GM23338 (cell line): ENCODE results near the gene GPR139. TPM values are rescaled to one million over a fixed set of nuclear protein-coding genes. Genes with fewer than 3 reads are reported as not detected.

Experiments used
- ATAC-seq: fragments of 200-7000 bp; cut with Tn5 transposase; 3 replicates; pipeline ENCODE4 v1.9.1; 2020
- DNase-seq: peaks from one replicate; pipeline ENCODE4 v3.0.0-alpha.2; 2015; ENCODE audit warnings: low spot score
- H2AFZ ChIP-seq: fragments of 200-600 bp; sonication (generic); 2 replicates; pipeline ENCODE4 v1.8.0; 2016; ENCODE audit warnings: antibody characterized with exemption, mild to moderate bottlenecking, moderate library complexity
- H3F3A ChIP-seq: fragments of 200-600 bp; sonication (generic); replicated peaks from 2 replicates; pipeline ENCODE4 v1.8.0; 2017; ENCODE audit warnings: antibody characterized with exemption, mixed run types, low read depth
- H3K27ac ChIP-seq: fragments of 200-600 bp; sonication (generic); 2 replicates; pipeline ENCODE4 v1.6.1; 2016; ENCODE audit warnings: low read depth
- H3K27me3 ChIP-seq: fragments of 200-600 bp; sonication (generic); 2 replicates; pipeline ENCODE4 v1.8.0; 2016; ENCODE audit warnings: mild to moderate bottlenecking, mixed run types, moderate library complexity; ENCODE audit not compliant: insufficient read depth
- H3K36me3 ChIP-seq: fragments of 200-600 bp; sonication (generic); 2 replicates; pipeline ENCODE4 v1.8.0; 2016; ENCODE audit warnings: mild to moderate bottlenecking; ENCODE audit not compliant: insufficient read depth
- H3K4me1 ChIP-seq: fragments of 200-600 bp; sonication (generic); 2 replicates; pipeline ENCODE4 v1.8.0; 2016; ENCODE audit warnings: mild to moderate bottlenecking, moderate library complexity; ENCODE audit not compliant: insufficient read depth
- H3K4me2 ChIP-seq: fragments of 200-600 bp; sonication (generic); 2 replicates; pipeline ENCODE4 v1.7.1; 2017; ENCODE audit warnings: mixed run types
- H3K4me3 ChIP-seq: fragments of 200-600 bp; sonication (generic); 2 replicates; pipeline ENCODE4 v1.6.1; 2016; ENCODE audit warnings: mixed run types
- H3K79me2 ChIP-seq: fragments of 200-600 bp; sonication (generic); replicated peaks from 2 replicates; pipeline ENCODE4 v1.8.0; 2017; ENCODE audit warnings: mild to moderate bottlenecking; ENCODE audit not compliant: insufficient read depth
- H3K9me2 ChIP-seq: fragments of 200-600 bp; sonication (generic); 2 replicates; pipeline ENCODE4 v1.8.0; 2017; ENCODE audit not compliant: insufficient read depth
- H4K20me1 ChIP-seq: fragments of 200-600 bp; sonication (generic); replicated peaks from 2 replicates; pipeline ENCODE4 v1.8.0; 2017; ENCODE audit warnings: mild to moderate bottlenecking; ENCODE audit not compliant: insufficient read depth
- H3K27ac Mint-ChIP-seq: 2 replicates; pipeline ENCODE4 v1.8.0; 2020; ENCODE audit warnings: inconsistent platforms, mild to moderate bottlenecking, moderate library complexity, mixed read lengths
- H3K27me3 Mint-ChIP-seq: 3 replicates; pipeline ENCODE4 v1.8.0; 2022; ENCODE audit warnings: low read depth, mild to moderate bottlenecking, moderate library complexity, mixed read lengths, inconsistent platforms; ENCODE audit not compliant: insufficient read depth, poor library complexity
- H3K36me3 Mint-ChIP-seq: 3 replicates; pipeline ENCODE4 v1.8.0; 2021; ENCODE audit warnings: low read depth, mild to moderate bottlenecking, inconsistent platforms, moderate library complexity, mixed read lengths
- H3K4me1 Mint-ChIP-seq: 3 replicates; pipeline ENCODE4 v1.8.0; 2020; ENCODE audit warnings: mild to moderate bottlenecking, inconsistent platforms, mixed read lengths
- H3K4me3 Mint-ChIP-seq: 3 replicates; pipeline ENCODE4 v1.8.0; 2021; ENCODE audit warnings: moderate library complexity, mild to moderate bottlenecking, inconsistent platforms, mixed read lengths
- H3K9me3 Mint-ChIP-seq: 3 replicates; pipeline ENCODE4 v1.8.0; 2020; ENCODE audit warnings: moderate library complexity, mild to moderate bottlenecking, inconsistent platforms, mixed read lengths
- CREB1 ChIP-seq: fragments of 250-450 bp; sonication (Bioruptor Pico); IDR thresholded peaks from 2 replicates; pipeline ENCODE4 v1.5.0; 2020; ENCODE audit warnings: low read depth, mild to moderate bottlenecking, moderate library complexity
- EZH2phosphoT487 ChIP-seq: fragments of 200-600 bp; sonication (generic); IDR thresholded peaks from one replicate; pipeline ENCODE4 v1.8.1; 2018; ENCODE audit warnings: antibody characterized with exemption; ENCODE audit not compliant: unreplicated experiment
- REST ChIP-seq: IDR thresholded peaks from one replicate; pipeline ENCODE4 v1.6.1; 2018; ENCODE audit warnings: antibody characterized with exemption; ENCODE audit not compliant: unreplicated experiment
- ZNF114 ChIP-seq: fragments of 250-450 bp; sonication (Bioruptor Pico); IDR thresholded peaks from 2 replicates; pipeline ENCODE4 v1.5.0; 2020; ENCODE audit warnings: mild to moderate bottlenecking, moderate library complexity
- ZNF462 ChIP-seq: fragments of 250-450 bp; sonication (Bioruptor Pico); IDR thresholded peaks from 2 replicates; pipeline ENCODE4 v1.5.0; 2020; ENCODE audit warnings: mild to moderate bottlenecking, moderate library complexity
- polyA plus RNA-seq: library from polyadenylated mRNA; unstranded; fragments of >200 nt; fragmentation: Nextera tagmentation; extraction: Ambion mirVana; gene quantifications from 2 replicates; pipeline ENCODE4 v1.2.1, GENCODE V29; 2016
- total RNA-seq: library from RNA; depleted of rRNA; stranded (reverse); fragments of >200 nt; shearing (Covaris generic); gene quantifications from 2 replicates; pipeline ENCODE4 v1.2.3, GENCODE V29; 2014

GPR139 gene
- total and polyA plus RNA-seq, 2 experiments from 2014 or later = 0.66 to 2.3 TPM

- no peak for ATAC-seq
- Histone ChIP-seq H4K20me1 (no peaks in the 10 kb centered on the region), H3K9me2 (peaks cover 10% of the 10 kb centered on the region; the same call in 1 of the 2 replicates), H3K4me3 (no peak overlapping the region), H2AFZ (no peak overlapping the region), H3K79me2 (no peaks in the 10 kb centered on the region), H3K4me2 (no peak overlapping the region), H3K27ac (no peak overlapping the region), H3K27me3 (no peaks in the 10 kb centered on the region), H3K36me3 (no peaks in the 10 kb centered on the region), H3F3A (no peaks in the 10 kb centered on the region), H3K4me1 (no peaks in the 10 kb centered on the region)
- no peak for DNase-seq
- Mint-ChIP-seq H3K4me3 (no peak overlapping the region), H3K36me3 (peaks cover 8% of the 10 kb centered on the region; the same call in 2 of the 3 replicates), H3K27ac (no peak overlapping the region), H3K9me3 (no peaks in the 10 kb centered on the region), H3K27me3 (no peaks in the 10 kb centered on the region), H3K4me1 (no peaks in the 10 kb centered on the region)
- TF ChIP-seq CREB1 (CRISPR knock-in tag) (no peak), EZH2phosphoT487 (no peak), ZNF462 (CRISPR knock-in tag) (no peak), ZNF114 (no peak)
These were observed 44.1 kb downstream of the GPR139 start for GRCh38 chr16:20029611-20030010.

GRCh38 chr16:20026361-20027072 is 47.2 kb downstream of the GPR139 start:
- Histone ChIP-seq H2AFZ (no peak overlapping the region), H3K36me3 (no peaks in the 10 kb centered on the region), H3F3A (no peaks in the 10 kb centered on the region), H3K79me2 (no peaks in the 10 kb centered on the region), H3K4me1 (no peaks in the 10 kb centered on the region), H3K27ac (no peak overlapping the region), H4K20me1 (no peaks in the 10 kb centered on the region), H3K27me3 (no peaks in the 10 kb centered on the region), H3K4me2 (no peak overlapping the region), H3K9me2 (peaks cover 3% of the 10 kb centered on the region; the same call in 1 of the 2 replicates), H3K4me3 (no peak overlapping the region)
- no peak for ATAC-seq
- no peaks in the 10 kb centered on the region for H3K4me1 Mint-ChIP-seq
- H3K27me3 Mint-ChIP-seq = no peaks in the 10 kb centered on the region
- no peaks in the 10 kb centered on the region for H3K9me3 Mint-ChIP-seq
- no peak for DNase-seq
- no peak overlapping the region for H3K27ac Mint-ChIP-seq
- peaks cover 2% of the 10 kb centered on the region; the same call in 1 of the 3 replicates for H3K36me3 Mint-ChIP-seq
- no peak overlapping the region for H3K4me3 Mint-ChIP-seq
- no peak for TF ChIP-seq REST
